ENCODE results near the gene MYH11. TPM values are rescaled to one million over a fixed set of nuclear protein-coding genes. Genes with fewer than 3 reads are reported as not detected.
"Not testable (repeated sequence)": the region's sequence is repeated elsewhere in the genome, so short reads cannot be mapped to it uniquely, and the experiment has no call there.

Gene MYH11
- total RNA-seq, 4 donors from 2014 or later: 121 to 1,349 (median 217) TPM

- DNase-seq: no peak
- H3K9me3 ChIP-seq: no peaks in the 10 kb centered on the region
- peaks cover 4 to 37% (median 13%) of the 10 kb centered on the region in 3 donors for H3K36me3 ChIP-seq
- WGBS, 2 donors: 71 to 86% methylated on average over 2 to 4 of the region's 7 CpGs
- intact Hi-C loops (cut with DNase I): no loop called here
- no peaks in the 10 kb centered on the region for H3K4me1 ChIP-seq
- H3K27me3 ChIP-seq: no peaks in the 10 kb centered on the region
- H3K4me3 ChIP-seq: no peak overlapping the region
- TF ChIP-seq CTCF (IDR thresholded peaks at IDR 0.05): no peak
- TF ChIP-seq POLR2A (IDR thresholded peaks at IDR 0.05): no peak
- H3K27ac ChIP-seq: no peak overlapping the region
Measured at GRCh38 chr16:15729152-15729551, 127.7 kb downstream of the MYH11 start.

GRCh38 chr16:15727697-15728096, 129.1 kb downstream of the MYH11 start:
- H3K4me1 ChIP-seq; H3K4me3 ChIP-seq; H3K27me3 ChIP-seq; DNase-seq; H3K9me3 ChIP-seq; intact Hi-C loops (cut with DNase I): not testable (repeated sequence)
- Histone ChIP-seq H3K36me3 (peaks cover 4 to 50% (median 15%) of the 10 kb centered on the region in 3 donors), H3K27ac (peak overlapping the region in 1 of 4 donors; percentile 14)
- 96 to 98% methylated on average over 4 of the region's 5 CpGs for WGBS, 2 donors

GRCh38 chr16:15726715-15727114, 130.1 kb downstream of the MYH11 start:
- peak overlapping the region in 1 of 4 donors; percentile 21 for H3K27ac ChIP-seq
- H3K9me3 ChIP-seq: no peaks in the 10 kb centered on the region
- H3K36me3 ChIP-seq: peaks cover 4 to 54% (median 15%) of the 10 kb centered on the region in 3 donors
- 87 to 91% methylated on average over 14 to 18 of the region's 18 CpGs for WGBS, 2 donors
- TF ChIP-seq CTCF (IDR thresholded peaks at IDR 0.05) (no peak), POLR2A (IDR thresholded peaks at IDR 0.05) (no peak)
- H3K4me3 ChIP-seq: no peak overlapping the region
- no peaks in the 10 kb centered on the region for H3K27me3 ChIP-seq
- intact Hi-C loops (cut with DNase I): no loop called here
- no peak for DNase-seq
- H3K4me1 ChIP-seq: no peaks in the 10 kb centered on the region

GRCh38 chr16:15725641-15726240, 131.1 kb downstream of the MYH11 start:
- peaks cover 4 to 64% (median 15%) of the 10 kb centered on the region in 3 donors for H3K36me3 ChIP-seq
- H3K4me1 ChIP-seq: no peaks in the 10 kb centered on the region
- WGBS, 2 donors: 88% methylated on average over 5 of the region's 5 CpGs
- intact Hi-C loops (cut with DNase I): no loop called here
- H3K27me3 ChIP-seq: no peaks in the 10 kb centered on the region
- H3K27ac ChIP-seq: no peak overlapping the region
- no peak overlapping the region for H3K4me3 ChIP-seq
- H3K9me3 ChIP-seq: no peaks in the 10 kb centered on the region
- TF ChIP-seq CTCF (IDR thresholded peaks at IDR 0.05): no peak
- no peak for TF ChIP-seq POLR2A (IDR thresholded peaks at IDR 0.05)
- no peak for DNase-seq

GRCh38 chr16:15723808-15724207, 133.0 kb downstream of the MYH11 start:
- Histone ChIP-seq H3K4me1 (no peaks in the 10 kb centered on the region), H3K9me3 (no peaks in the 10 kb centered on the region), H3K27ac (no peak overlapping the region), H3K4me3 (no peak overlapping the region), H3K27me3 (no peaks in the 10 kb centered on the region), H3K36me3 (peaks cover 4 to 84% (median 15%) of the 10 kb centered on the region in 3 donors)
- DNase-seq: no peak
- intact Hi-C loops (cut with DNase I): no loop called here
- TF ChIP-seq CTCF (IDR thresholded peaks at IDR 0.05) (no peak), POLR2A (IDR thresholded peaks at IDR 0.05) (no peak)
- WGBS, 2 donors: 89 to 96% methylated on average over 7 of the region's 7 CpGs

GRCh38 chr16:15721018-15721417, 135.8 kb downstream of the MYH11 start:
- no peak for DNase-seq
- no peak for TF ChIP-seq POLR2A (IDR thresholded peaks at IDR 0.05)
- TF ChIP-seq CTCF (IDR thresholded peaks at IDR 0.05): no peak
- H3K27ac ChIP-seq: no peak overlapping the region
- no peak overlapping the region for H3K4me3 ChIP-seq
- intact Hi-C loops (cut with DNase I): no loop called here
- H3K9me3 ChIP-seq: no peaks in the 10 kb centered on the region
- H3K4me1 ChIP-seq: no peaks in the 10 kb centered on the region
- WGBS, 2 donors: 93 to 96% methylated on average over 10 to 14 of the region's 14 CpGs
- peaks cover 13 to 100% (median 26%) of the 10 kb centered on the region in 3 donors for H3K36me3 ChIP-seq
- H3K27me3 ChIP-seq: no peaks in the 10 kb centered on the region

Data from esophagus squamous epithelium (tissue), 5 donors.